ENCODE results near the gene SLC47A2.
A peak's percentile ranks its signal among the peaks of the same experiment; 100 is the strongest.

The SLC47A2 gene

DNA sequence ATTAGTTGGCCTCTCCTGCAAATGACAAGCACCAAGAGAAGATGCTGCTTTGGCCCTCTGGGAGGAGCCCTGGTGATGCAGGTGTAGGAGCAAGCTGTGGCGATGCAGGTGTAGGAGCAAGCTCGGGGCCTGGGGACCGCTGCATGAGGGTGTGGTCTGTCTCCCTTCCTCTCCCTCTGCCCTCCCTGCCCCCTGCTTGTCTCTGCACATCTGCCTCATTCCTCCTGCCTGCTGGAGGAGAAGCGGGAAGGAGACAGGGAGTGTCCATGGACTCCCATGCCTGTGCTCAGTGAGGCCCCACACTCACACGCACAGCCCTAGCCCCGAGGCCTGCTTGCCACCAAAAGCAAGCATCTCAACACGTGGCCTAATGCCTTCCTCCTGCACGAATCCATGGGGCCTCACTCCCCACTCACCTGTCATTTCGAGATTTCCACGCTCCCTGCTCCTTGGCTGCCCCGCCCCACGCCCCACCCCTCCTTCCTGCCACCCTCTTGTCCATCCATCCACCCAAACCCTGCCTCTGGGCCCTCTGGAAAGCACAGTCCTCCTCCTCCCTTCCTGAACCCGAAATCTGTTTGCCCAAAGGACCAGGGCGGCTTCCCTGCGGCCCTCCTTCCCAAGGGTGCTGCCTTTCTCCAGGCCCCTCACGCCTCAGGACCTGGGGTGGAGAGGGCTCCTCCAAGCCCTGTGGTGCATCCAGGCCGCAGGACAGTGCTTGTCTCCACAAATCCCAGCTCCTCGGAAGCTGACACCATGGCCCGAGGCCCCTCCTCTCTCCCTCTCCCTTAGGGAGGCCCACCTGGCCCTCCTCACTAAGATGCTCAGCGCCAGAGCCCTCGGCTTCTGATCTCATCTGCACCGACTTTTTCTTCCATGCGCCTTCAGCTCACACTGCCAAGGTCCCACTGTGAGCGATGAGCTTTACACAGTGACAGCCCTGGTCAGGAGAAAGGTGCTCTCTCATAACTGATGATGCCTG is 43.5 kb upstream of the SLC47A2 start:
- in situ Hi-C loops (cut with MboI; ENCODE audit: low pct_unique_long_range_greater_than_20kb, low sequenced_read_pairs, unreplicated experiment): loop anchor here (25.0 kb wide), 1 partner anchor 398 kb away; the partner anchor contains the start of gene B9D1
- TF ChIP-seq, protein P1, sequence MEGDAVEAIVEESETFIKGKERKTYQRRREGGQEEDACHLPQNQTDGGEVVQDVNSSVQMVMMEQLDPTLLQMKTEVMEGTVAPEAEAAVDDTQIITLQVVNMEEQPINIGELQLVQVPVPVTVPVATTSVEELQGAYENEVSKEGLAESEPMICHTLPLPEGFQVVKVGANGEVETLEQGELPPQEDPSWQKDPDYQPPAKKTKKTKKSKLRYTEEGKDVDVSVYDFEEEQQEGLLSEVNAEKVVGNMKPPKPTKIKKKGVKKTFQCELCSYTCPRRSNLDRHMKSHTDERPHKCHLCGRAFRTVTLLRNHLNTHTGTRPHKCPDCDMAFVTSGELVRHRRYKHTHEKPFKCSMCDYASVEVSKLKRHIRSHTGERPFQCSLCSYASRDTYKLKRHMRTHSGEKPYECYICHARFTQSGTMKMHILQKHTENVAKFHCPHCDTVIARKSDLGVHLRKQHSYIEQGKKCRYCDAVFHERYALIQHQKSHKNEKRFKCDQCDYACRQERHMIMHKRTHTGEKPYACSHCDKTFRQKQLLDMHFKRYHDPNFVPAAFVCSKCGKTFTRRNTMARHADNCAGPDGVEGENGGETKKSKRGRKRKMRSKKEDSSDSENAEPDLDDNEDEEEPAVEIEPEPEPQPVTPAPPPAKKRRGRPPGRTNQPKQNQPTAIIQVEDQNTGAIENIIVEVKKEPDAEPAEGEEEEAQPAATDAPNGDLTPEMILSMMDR (IDR thresholded peaks at IDR 0.05; ENCODE audit: extremely low read depth, insufficient read depth, missing control alignments): no peak
- DNase-seq (ENCODE audit: low spot score): no peak

DNA sequence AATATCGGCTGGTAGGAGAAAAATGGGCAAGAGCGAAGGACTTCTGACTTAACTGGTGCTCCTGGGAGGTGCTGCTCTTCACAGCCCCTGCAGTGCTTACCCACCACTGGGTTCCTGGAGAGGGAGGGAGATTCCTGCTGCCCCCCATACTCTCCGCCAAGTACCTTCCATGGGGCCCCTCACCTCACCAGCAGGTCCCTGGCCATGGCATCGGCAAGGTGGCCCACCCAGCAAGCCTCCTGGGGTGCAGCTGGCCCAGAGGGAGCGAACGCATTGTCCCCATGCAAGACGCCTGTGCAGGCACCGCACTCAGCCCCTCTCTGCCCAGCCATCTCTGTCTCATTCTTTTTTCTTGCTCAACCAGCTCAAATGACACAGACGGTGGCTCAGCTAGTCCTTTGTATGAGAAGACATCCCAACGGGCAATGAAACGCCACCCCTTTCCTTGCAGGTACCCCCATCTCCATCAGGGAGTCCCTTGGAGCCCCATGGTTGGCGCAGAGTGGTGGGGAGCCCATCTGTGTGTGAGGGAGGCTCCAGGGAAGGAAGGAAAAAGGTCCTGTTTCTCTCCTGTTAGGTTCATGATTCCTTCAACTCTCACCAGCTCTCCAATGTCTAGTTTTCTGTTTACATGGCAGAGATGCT is 41.3 kb upstream of the SLC47A2 start:
- DNase-seq (ENCODE audit: low spot score): no peak
- TF ChIP-seq, protein P1 (IDR thresholded peaks at IDR 0.05; ENCODE audit: extremely low read depth, insufficient read depth, missing control alignments): no peak
- in situ Hi-C loops (cut with MboI; ENCODE audit: low pct_unique_long_range_greater_than_20kb, low sequenced_read_pairs, unreplicated experiment): loop anchor here (25.0 kb wide), 1 partner anchor 395 kb away; the partner anchor contains the start of gene B9D1

DNA sequence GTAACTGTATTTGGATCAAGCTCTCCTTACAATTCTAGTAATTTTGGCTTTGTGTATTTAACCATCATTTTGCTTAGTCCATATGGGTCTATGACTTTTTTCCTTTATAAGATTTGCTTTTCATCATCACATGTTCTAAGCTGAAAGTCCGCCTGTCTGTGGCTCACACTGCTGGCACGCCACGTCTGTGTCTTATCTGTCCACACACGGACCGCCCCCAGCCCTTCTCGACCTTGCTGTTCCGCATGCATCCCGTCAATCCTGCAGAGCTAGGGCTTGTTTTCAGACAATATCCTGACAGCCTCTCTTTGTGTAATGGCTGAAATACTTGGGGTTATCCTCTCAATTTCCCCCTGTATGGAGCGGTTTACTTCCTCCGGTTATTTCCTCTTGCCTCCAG is 40.2 kb upstream of the SLC47A2 start:
- TF ChIP-seq, protein P1 (IDR thresholded peaks at IDR 0.05; ENCODE audit: extremely low read depth, insufficient read depth, missing control alignments): no peak
- in situ Hi-C loops (cut with MboI; ENCODE audit: low pct_unique_long_range_greater_than_20kb, low sequenced_read_pairs, unreplicated experiment): loop anchor here (25.0 kb wide), 1 partner anchor 394 kb away; the partner anchor contains the start of gene B9D1
- DNase-seq (ENCODE audit: low spot score): no peak

DNA sequence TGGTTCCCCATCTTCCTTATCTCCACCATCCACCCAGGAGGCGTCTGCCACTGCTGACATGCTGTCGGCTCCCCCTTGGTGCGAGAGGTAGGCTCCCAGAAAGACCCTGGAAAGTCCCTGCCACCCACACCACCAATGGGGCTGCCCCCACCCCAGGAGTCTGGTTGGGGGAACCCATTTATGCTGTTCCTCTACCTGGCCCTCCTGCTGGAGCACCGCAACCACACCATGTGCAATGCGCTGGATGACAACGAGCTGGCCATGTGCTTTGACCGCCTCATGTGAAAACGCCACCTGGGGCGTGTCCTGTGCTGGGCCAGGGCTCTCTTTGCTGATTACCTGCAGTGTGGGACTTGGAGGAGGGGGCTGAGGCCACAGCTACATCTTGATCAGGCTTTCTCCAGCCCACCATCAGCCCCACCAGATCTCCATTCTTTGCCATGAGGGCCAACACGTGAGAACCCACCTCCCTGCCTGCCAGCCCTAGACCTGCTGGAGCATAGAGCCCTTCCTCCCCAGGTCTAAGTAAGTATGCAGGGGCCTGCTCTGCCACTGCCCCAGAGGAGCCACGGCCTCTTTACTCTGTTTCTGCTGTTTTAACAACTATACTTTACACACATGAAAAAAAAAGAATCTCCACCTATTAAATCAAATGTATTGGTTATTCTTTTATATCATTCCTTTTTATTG is 39.6 kb upstream of the SLC47A2 start:
- peak; percentile 82 for DNase-seq (ENCODE audit: low spot score)
- TF ChIP-seq, protein P1 (IDR thresholded peaks at IDR 0.05; ENCODE audit: extremely low read depth, insufficient read depth, missing control alignments): no peak
- in situ Hi-C loops (cut with MboI; ENCODE audit: low pct_unique_long_range_greater_than_20kb, low sequenced_read_pairs, unreplicated experiment): loop anchor here (25.0 kb wide), 1 partner anchor 394 kb away; the partner anchor contains the start of gene B9D1

DNA sequence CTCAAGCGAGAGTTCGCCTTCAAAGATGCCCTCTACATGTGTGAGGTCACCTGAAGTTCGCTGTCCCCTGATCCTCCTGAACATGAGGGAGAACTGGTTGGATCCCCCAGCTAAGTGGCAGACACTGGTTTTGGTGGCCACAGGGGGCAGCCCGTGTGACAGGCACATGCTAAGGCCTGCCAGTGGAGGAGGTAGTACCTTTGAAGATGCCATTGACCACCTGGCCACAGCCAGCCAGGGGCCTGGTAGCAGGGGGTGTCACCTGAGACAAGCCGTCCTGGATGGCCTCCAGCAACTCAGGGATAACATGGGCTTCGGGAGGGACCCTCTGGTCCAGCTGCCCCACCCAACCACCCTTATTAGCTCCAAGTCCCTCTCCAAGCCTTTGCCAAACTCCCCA is 39.0 kb upstream of the SLC47A2 start:
- DNase-seq (ENCODE audit: low spot score): no peak
- in situ Hi-C loops (cut with MboI; ENCODE audit: low pct_unique_long_range_greater_than_20kb, low sequenced_read_pairs, unreplicated experiment): loop anchor here (25.0 kb wide), 1 partner anchor 393 kb away; the partner anchor contains the start of gene B9D1
- TF ChIP-seq, protein P1 (IDR thresholded peaks at IDR 0.05; ENCODE audit: extremely low read depth, insufficient read depth, missing control alignments): no peak

All from GM13977 (cell line).